ENCODE data around the gene HS2ST1.

DNA sequence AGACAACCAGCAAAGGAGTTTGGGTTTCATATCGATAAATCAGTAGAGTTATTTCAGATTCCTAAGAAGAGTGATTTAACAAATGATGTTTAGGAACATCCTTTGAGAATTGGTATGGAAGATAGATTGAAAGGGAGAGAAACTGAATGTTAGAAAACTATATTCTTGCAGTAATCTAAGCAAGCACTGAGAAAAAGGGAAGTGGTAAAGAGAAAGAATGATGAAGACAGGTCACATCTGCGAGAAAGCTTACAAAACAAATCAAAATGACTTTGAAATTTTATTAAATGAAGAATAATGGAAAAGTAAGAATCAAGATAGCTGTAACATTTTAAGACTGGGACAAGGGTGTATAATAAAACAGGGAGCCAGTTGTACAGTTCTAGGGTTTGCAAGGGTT lies 177.0 kb downstream of the HS2ST1 start:
- TF ChIP-seq, protein P1, sequence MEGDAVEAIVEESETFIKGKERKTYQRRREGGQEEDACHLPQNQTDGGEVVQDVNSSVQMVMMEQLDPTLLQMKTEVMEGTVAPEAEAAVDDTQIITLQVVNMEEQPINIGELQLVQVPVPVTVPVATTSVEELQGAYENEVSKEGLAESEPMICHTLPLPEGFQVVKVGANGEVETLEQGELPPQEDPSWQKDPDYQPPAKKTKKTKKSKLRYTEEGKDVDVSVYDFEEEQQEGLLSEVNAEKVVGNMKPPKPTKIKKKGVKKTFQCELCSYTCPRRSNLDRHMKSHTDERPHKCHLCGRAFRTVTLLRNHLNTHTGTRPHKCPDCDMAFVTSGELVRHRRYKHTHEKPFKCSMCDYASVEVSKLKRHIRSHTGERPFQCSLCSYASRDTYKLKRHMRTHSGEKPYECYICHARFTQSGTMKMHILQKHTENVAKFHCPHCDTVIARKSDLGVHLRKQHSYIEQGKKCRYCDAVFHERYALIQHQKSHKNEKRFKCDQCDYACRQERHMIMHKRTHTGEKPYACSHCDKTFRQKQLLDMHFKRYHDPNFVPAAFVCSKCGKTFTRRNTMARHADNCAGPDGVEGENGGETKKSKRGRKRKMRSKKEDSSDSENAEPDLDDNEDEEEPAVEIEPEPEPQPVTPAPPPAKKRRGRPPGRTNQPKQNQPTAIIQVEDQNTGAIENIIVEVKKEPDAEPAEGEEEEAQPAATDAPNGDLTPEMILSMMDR (optimal IDR thresholded peaks at IDR 0.05 in 1 of 3, IDR thresholded peaks at IDR 0.05 in 1 of 3, conservative IDR thresholded peaks at IDR 0.05 in 1 of 3; ENCODE audit: extremely low read depth in 1 of 3, insufficient read depth in 2 of 3, low read length in 3 of 3), result no peak
- no peak for TF ChIP-seq EZH2 (IDR thresholded peaks at IDR 0.05; ENCODE audit: low read length)

Measured in keratinocyte (primary cell).